ENCODE data around the gene HAGHL.
A peak's percentile ranks its signal among the peaks of the same experiment; 100 is the strongest.

HAGHL gene

GRCh38 chr16:726188-726437 is 793 bp upstream of the HAGHL start:
- peaks cover 0 to 14% of the 10 kb centered on the region in 2 experiments; a peak in 1 of 3 replicates for H3K36me3 ChIP-seq (ENCODE audit: control insufficient read depth in 2 of 2, insufficient read depth in 1 of 2, low read length in 2 of 2)
- H3K4me1 ChIP-seq (ENCODE audit: control insufficient read depth, insufficient read depth, low read length), result peaks cover 7% of the 10 kb centered on the region; the same call in 1 of the 2 replicates
- TF ChIP-seq REST (tag by site-specific recombination; IDR thresholded peaks at IDR 0.05) (0 out of 2 replicates have a peak, but pooled peaks have one; percentile 30), TCF7L2 (IDR thresholded peaks at IDR 0.05; ENCODE audit: borderline replicate concordance, low read depth, low read length) (no peak), ZNF639 (tag by site-specific recombination; IDR thresholded peaks at IDR 0.05) (no peak), ZNF223 (tag by site-specific recombination; IDR thresholded peaks at IDR 0.05) (0 out of 2 replicates have a peak, but pooled peaks have one; percentile 44), SP2 (tag by site-specific recombination; IDR thresholded peaks at IDR 0.05) (peak; percentile 40; the same call in 1 of the 2 replicates)
- H3K9me3 ChIP-seq (ENCODE audit: control insufficient read depth, insufficient read depth, low read depth, low read length), result no peaks in the 10 kb centered on the region
- no peak overlapping the region for H3K4me3 ChIP-seq (ENCODE audit: low read depth, low read length)
- POLR2A ChIA-PET, result interaction anchor here (1.0 to 1.7 kb wide), 3 partner anchors 10 to 78 kb away, joined by 3 to 4 read pairs (median 4); partner anchors contain the start of gene JMJD8
- CTCF ChIA-PET, result interaction anchor here (0.7 to 4.8 kb wide), 3 partner anchors 10 to 15 kb away, joined by 3 to 38 read pairs (median 3); partner anchors contain the start of genes CIAO3 and METRN
- H3K27ac ChIP-seq (ENCODE audit: extremely low read depth, low read depth, low read length), result no peak overlapping the region

GRCh38 chr16:727291-727977 is 528 bp downstream of the HAGHL start:
- peak overlapping the region; percentile 15 for H3K4me3 ChIP-seq (ENCODE audit: low read depth, low read length)
- peak overlapping the region; percentile 11; the same call in 1 of the 2 replicates for H3K27ac ChIP-seq (ENCODE audit: extremely low read depth, low read depth, low read length)
- CTCF ChIA-PET, result interaction anchor here (1.6 kb wide), 1 partner anchor 16 kb away, joined by 5 read pairs; no protein-coding TSS in a partner anchor
- peaks cover 4% of the 10 kb centered on the region; the same call in 1 of the 2 replicates for H3K4me1 ChIP-seq (ENCODE audit: control insufficient read depth, insufficient read depth, low read length)
- POLR2A ChIA-PET, result interaction anchor here (1.0 to 1.8 kb wide), 9 partner anchors 8 to 61 kb away, joined by 3 to 11 read pairs (median 4); partner anchors contain the start of genes CHTF18, METRN, RPUSD1 and WDR24
- H3K9me3 ChIP-seq (ENCODE audit: control insufficient read depth, insufficient read depth, low read depth, low read length), result no peaks in the 10 kb centered on the region
- peaks cover under 1 to 20% of the 10 kb centered on the region in 2 experiments; a peak in 2 of 3 replicates for H3K36me3 ChIP-seq (ENCODE audit: control insufficient read depth in 2 of 2, insufficient read depth in 1 of 2, low read length in 2 of 2)
- TF ChIP-seq ZNF10 (tag by site-specific recombination; IDR thresholded peaks at IDR 0.05), result no peak
- TF ChIP-seq ZNF777 (tag by site-specific recombination; IDR thresholded peaks at IDR 0.05; ENCODE audit: borderline replicate concordance), result no peak
- TF ChIP-seq ZNF830 (tag by site-specific recombination; IDR thresholded peaks at IDR 0.05; ENCODE audit: low read depth), result no peak
- TF ChIP-seq HOXA7 (CRISPR knock-in tag; IDR thresholded peaks at IDR 0.05; ENCODE audit: borderline replicate concordance), result no peak
- TF ChIP-seq ZNF785 (tag by site-specific recombination; IDR thresholded peaks at IDR 0.05), result no peak
- no peak for TF ChIP-seq ZNF23 (tag by site-specific recombination; IDR thresholded peaks at IDR 0.05; ENCODE audit: borderline replicate concordance)
- TF ChIP-seq ZNF266 (tag by site-specific recombination; IDR thresholded peaks at IDR 0.05; ENCODE audit: low read depth), result no peak
- TF ChIP-seq ZNF707 (tag by site-specific recombination; IDR thresholded peaks at IDR 0.05), result no peak
- no peak for TF ChIP-seq ZNF664 (tag by site-specific recombination; IDR thresholded peaks at IDR 0.05)
- TF ChIP-seq BCL11B (tag by site-specific recombination; IDR thresholded peaks at IDR 0.05; ENCODE audit: low read depth), result peak; percentile 89
- TF ChIP-seq ZNF280C (tag by site-specific recombination; IDR thresholded peaks at IDR 0.05), result no peak
- no peak for TF ChIP-seq ZNF16 (tag by site-specific recombination; IDR thresholded peaks at IDR 0.05; ENCODE audit: low read depth)
- TF ChIP-seq ZNF621 (tag by site-specific recombination; IDR thresholded peaks at IDR 0.05), result no peak
- peak; percentile 67; the same call in 1 of the 2 replicates for TF ChIP-seq KLF9 (tag by site-specific recombination; IDR thresholded peaks at IDR 0.05; ENCODE audit: low read depth)
- no peak for TF ChIP-seq ZNF692 (tag by site-specific recombination; IDR thresholded peaks at IDR 0.05)
- no peak for TF ChIP-seq ZNF140 (tag by site-specific recombination; IDR thresholded peaks at IDR 0.05)
- no peak for TF ChIP-seq ZNF155 (tag by site-specific recombination; IDR thresholded peaks at IDR 0.05)
- TF ChIP-seq ZNF792 (tag by site-specific recombination; IDR thresholded peaks at IDR 0.05), result no peak
- TF ChIP-seq ZNF354C (tag by site-specific recombination; IDR thresholded peaks at IDR 0.05; ENCODE audit: borderline replicate concordance, low read depth), result no peak
- no peak for TF ChIP-seq YY2 (tag by site-specific recombination; IDR thresholded peaks at IDR 0.05)

All from HEK293 (cell line).